ENCODE measurements around the gene MCM5. TPM values are rescaled to one million over a fixed set of nuclear protein-coding genes. Genes with fewer than 3 reads are reported as not detected.

MCM5 gene
- total and polyA plus RNA-seq, 4 donors = 6.7 to 104 (median 8.8) TPM

DNA sequence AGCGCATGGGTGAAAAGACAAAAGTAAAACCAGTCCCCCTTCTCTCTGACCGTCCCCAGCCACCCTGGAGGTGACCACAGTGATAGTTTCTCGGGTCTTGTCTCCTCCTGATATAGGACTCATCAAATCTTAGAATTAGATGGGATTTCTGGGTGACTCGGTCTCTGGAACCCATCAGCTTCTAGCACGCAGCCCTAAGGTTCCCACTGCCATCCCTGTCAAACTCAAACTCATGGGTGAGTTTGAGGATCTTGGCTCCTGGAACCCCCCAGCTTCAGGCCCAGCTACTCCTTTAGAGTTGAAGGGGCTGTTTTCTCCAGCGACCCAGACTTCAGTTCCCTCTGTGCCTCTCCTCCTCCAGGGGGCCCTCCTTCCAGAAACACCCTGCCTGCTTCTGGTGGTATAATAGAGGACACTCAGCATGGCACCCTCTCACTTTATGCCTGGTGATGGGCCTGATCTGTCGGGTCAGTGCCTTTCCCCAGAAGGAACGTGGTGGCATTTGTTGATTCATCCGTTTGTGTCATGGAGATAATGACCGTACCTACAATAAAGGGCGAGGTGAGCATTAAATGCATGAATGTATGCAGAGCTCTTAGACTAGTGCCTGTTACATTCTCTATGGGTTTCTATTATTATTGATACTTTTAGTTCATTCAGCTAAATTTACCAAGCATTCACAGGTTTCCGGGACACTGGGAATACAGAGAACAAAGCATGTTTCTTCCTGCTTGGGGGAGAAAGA, 31.7 kb downstream of the MCM5 start:
- 92% methylated on average over 12 of the region's 12 CpGs for WGBS
- no peak overlapping the region for H3K27ac ChIP-seq (ENCODE audit: low read depth in 1 of 2, low read length in 2 of 2)
- H3K9ac ChIP-seq (ENCODE audit: low read depth in 1 of 2, low read length in 2 of 2) = no peak overlapping the region
- no peak for DNase-seq (ENCODE audit: low spot score)
- H3K27me3 ChIP-seq (ENCODE audit: control insufficient read depth in 4 of 4, insufficient read depth in 4 of 4, low read length in 3 of 4) = no peaks in the 10 kb centered on the region
- no peak for TF ChIP-seq TAF1 (conservative IDR thresholded peaks at IDR 0.05)
- no peak for TF ChIP-seq CTCF (IDR thresholded peaks at IDR 0.05; ENCODE audit: low read depth, low read length, missing input control)
- no peak for TF ChIP-seq JUND (IDR thresholded peaks at IDR 0.05)
- TF ChIP-seq EGR1 (IDR thresholded peaks at IDR 0.05; ENCODE audit: low read depth in 2 of 2) = no peak
- no peak for TF ChIP-seq RAD21 (IDR thresholded peaks at IDR 0.05)
- no peak for TF ChIP-seq YY1 (IDR thresholded peaks at IDR 0.05)
- no peak for TF ChIP-seq FOXA1 (IDR thresholded peaks at IDR 0.05)
- TF ChIP-seq, protein P1, sequence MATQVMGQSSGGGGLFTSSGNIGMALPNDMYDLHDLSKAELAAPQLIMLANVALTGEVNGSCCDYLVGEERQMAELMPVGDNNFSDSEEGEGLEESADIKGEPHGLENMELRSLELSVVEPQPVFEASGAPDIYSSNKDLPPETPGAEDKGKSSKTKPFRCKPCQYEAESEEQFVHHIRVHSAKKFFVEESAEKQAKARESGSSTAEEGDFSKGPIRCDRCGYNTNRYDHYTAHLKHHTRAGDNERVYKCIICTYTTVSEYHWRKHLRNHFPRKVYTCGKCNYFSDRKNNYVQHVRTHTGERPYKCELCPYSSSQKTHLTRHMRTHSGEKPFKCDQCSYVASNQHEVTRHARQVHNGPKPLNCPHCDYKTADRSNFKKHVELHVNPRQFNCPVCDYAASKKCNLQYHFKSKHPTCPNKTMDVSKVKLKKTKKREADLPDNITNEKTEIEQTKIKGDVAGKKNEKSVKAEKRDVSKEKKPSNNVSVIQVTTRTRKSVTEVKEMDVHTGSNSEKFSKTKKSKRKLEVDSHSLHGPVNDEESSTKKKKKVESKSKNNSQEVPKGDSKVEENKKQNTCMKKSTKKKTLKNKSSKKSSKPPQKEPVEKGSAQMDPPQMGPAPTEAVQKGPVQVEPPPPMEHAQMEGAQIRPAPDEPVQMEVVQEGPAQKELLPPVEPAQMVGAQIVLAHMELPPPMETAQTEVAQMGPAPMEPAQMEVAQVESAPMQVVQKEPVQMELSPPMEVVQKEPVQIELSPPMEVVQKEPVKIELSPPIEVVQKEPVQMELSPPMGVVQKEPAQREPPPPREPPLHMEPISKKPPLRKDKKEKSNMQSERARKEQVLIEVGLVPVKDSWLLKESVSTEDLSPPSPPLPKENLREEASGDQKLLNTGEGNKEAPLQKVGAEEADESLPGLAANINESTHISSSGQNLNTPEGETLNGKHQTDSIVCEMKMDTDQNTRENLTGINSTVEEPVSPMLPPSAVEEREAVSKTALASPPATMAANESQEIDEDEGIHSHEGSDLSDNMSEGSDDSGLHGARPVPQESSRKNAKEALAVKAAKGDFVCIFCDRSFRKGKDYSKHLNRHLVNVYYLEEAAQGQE (IDR thresholded peaks at IDR 0.05) = no peak
- no peak for TF ChIP-seq GABPA (IDR thresholded peaks at IDR 0.05 in 1 of 2, conservative IDR thresholded peaks at IDR 0.05 in 1 of 2)
- no peak for TF ChIP-seq HNF4A (conservative IDR thresholded peaks at IDR 0.05)
- no peak for TF ChIP-seq HNF4G (IDR thresholded peaks at IDR 0.05)
- TF ChIP-seq, protein P2, sequence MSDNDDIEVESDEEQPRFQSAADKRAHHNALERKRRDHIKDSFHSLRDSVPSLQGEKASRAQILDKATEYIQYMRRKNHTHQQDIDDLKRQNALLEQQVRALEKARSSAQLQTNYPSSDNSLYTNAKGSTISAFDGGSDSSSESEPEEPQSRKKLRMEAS (IDR thresholded peaks at IDR 0.05) = no peak
- TF ChIP-seq, protein P3, sequence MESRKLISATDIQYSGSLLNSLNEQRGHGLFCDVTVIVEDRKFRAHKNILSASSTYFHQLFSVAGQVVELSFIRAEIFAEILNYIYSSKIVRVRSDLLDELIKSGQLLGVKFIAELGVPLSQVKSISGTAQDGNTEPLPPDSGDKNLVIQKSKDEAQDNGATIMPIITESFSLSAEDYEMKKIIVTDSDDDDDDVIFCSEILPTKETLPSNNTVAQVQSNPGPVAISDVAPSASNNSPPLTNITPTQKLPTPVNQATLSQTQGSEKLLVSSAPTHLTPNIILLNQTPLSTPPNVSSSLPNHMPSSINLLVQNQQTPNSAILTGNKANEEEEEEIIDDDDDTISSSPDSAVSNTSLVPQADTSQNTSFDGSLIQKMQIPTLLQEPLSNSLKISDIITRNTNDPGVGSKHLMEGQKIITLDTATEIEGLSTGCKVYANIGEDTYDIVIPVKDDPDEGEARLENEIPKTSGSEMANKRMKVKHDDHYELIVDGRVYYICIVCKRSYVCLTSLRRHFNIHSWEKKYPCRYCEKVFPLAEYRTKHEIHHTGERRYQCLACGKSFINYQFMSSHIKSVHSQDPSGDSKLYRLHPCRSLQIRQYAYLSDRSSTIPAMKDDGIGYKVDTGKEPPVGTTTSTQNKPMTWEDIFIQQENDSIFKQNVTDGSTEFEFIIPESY (IDR thresholded peaks at IDR 0.05) = no peak
- no peak for TF ChIP-seq FOXA2 (IDR thresholded peaks at IDR 0.05)
- TF ChIP-seq, protein P4, sequence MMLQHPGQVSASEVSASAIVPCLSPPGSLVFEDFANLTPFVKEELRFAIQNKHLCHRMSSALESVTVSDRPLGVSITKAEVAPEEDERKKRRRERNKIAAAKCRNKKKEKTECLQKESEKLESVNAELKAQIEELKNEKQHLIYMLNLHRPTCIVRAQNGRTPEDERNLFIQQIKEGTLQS (IDR thresholded peaks at IDR 0.05) = no peak
- no peak for TF ChIP-seq NR2F2 (IDR thresholded peaks at IDR 0.05)
- TF ChIP-seq RXRA (IDR thresholded peaks at IDR 0.05) = no peak
- peaks cover 0 to 1% (median 0%) of the 10 kb centered on the region in 4 donors for H3K36me3 ChIP-seq (ENCODE audit: control insufficient read depth in 4 of 4, insufficient read depth in 3 of 4, low read depth in 1 of 4, low read length in 3 of 4)
- peaks cover 0 to 7% (median 2%) of the 10 kb centered on the region in 4 donors for H3K9me3 ChIP-seq (ENCODE audit: control insufficient read depth in 4 of 4, low read length in 3 of 4)
- H3K4me1 ChIP-seq (ENCODE audit: control insufficient read depth in 4 of 4, insufficient read depth in 4 of 4, low read length in 3 of 4) = peaks cover 0 to 13% (median under 1%) of the 10 kb centered on the region in 4 donors
- no peak overlapping the region for H3K4me3 ChIP-seq (ENCODE audit: low read depth in 1 of 3, low read length in 3 of 3)

Measured in liver (tissue), 9 donors.